ENCODE measurements around the gene ADAP1.

Gene ADAP1

GRCh38 chr7:897771-898376 lies 56.6 kb downstream of the ADAP1 start:
- TF ChIP-seq, protein P1, sequence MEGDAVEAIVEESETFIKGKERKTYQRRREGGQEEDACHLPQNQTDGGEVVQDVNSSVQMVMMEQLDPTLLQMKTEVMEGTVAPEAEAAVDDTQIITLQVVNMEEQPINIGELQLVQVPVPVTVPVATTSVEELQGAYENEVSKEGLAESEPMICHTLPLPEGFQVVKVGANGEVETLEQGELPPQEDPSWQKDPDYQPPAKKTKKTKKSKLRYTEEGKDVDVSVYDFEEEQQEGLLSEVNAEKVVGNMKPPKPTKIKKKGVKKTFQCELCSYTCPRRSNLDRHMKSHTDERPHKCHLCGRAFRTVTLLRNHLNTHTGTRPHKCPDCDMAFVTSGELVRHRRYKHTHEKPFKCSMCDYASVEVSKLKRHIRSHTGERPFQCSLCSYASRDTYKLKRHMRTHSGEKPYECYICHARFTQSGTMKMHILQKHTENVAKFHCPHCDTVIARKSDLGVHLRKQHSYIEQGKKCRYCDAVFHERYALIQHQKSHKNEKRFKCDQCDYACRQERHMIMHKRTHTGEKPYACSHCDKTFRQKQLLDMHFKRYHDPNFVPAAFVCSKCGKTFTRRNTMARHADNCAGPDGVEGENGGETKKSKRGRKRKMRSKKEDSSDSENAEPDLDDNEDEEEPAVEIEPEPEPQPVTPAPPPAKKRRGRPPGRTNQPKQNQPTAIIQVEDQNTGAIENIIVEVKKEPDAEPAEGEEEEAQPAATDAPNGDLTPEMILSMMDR (IDR thresholded peaks at IDR 0.05; ENCODE audit: low read depth, low read length), result no peak
- no peak overlapping the region for H3K4me3 ChIP-seq (ENCODE audit: low read depth, low read length)

GRCh38 chr7:897086-897485 lies 57.4 kb downstream of the ADAP1 start:
- TF ChIP-seq, protein P1 (IDR thresholded peaks at IDR 0.05; ENCODE audit: low read depth, low read length), result no peak
- no peak overlapping the region for H3K4me3 ChIP-seq (ENCODE audit: low read depth, low read length)

DNA sequence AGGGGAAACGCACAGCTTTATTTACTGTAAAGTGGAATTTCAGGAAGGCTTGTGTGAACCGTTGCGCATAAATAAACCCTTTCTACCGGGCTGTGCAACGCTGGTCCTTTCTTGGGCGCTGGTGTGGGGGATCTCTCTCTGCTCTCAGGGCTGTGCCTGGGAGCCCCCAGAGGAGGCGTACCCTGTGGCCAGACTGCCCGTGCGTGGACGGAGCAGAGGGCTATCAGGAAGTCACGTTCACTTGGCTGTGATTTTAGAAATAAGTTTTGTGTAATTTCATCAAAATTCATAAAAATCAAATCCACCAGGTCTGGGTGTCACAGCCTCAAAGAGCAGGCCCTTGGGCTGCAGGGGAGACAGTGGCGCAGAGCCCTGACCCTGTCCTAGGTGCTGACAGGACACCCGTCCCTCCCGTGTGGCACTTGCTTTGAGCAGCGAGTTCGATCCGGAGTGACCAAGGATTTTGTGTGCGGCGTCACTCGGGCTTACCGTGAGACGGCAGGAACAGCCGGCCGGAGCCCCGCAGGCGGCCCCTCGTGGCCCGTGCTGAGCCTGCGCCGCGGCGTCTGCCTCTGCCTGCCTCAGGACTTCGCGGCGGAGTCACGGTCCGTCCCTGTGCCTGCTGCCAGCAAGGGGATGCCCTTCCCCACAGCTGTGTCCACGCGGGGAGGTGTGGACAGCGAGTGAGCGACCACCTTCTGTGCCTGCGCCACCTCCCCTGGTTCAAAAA lies 58.0 kb downstream of the ADAP1 start:
- no peak overlapping the region for H3K4me3 ChIP-seq (ENCODE audit: low read depth, low read length)
- TF ChIP-seq, protein P1 (IDR thresholded peaks at IDR 0.05; ENCODE audit: low read depth, low read length), result no peak

- H3K4me3 ChIP-seq (ENCODE audit: low read depth, low read length), result no peak overlapping the region
- TF ChIP-seq, protein P1 (IDR thresholded peaks at IDR 0.05; ENCODE audit: low read depth, low read length), result no peak
Observed at GRCh38 chr7:895451-896052, 58.9 kb downstream of the ADAP1 start.

DNA sequence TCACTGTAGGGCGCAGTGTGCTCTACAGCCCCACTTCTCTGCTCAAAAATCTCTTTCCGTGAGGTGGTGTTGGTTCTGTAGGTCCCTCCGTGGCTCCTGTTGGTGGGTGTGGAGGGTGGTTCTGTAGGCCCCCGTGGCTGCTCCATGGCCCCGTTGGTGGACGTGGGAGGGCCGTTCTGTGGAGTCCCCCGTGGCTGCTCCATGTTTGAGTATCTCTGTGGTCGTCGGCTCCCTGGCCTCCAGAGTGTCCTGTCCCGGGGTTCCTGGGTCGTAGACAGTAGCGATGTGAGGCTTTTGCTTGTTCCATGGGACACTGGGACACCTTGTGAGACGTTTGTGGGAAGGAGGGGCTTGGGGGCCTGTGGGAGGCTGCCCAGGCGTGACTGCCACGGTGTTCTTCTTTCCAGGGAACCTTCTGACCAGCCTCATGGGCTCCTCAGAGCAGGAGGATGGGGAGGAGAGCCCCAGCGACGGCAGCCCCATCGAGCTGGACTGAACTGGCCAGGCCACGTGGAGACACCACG lies 59.5 kb downstream of the ADAP1 start:
- TF ChIP-seq, protein P1 (IDR thresholded peaks at IDR 0.05; ENCODE audit: low read depth, low read length), result no peak
- no peak overlapping the region for H3K4me3 ChIP-seq (ENCODE audit: low read depth, low read length)

- TF ChIP-seq, protein P1 (IDR thresholded peaks at IDR 0.05; ENCODE audit: low read depth, low read length), result no peak
- H3K4me3 ChIP-seq (ENCODE audit: low read depth, low read length), result no peak overlapping the region
Observed at GRCh38 chr7:894164-894867, 60.2 kb downstream of the ADAP1 start.

All from WI38 (cell line).